T-helper 2 cell treated with Interferon-gamma antibody and Interleukin-4, amounts not matched to agents 5 μg/mL and 100 μg/mL, for 36 hours (primary cell): ENCODE data around the gene MYO3B.

Source experiments
- DNase-seq: peaks from one replicate; pipeline ENCODE4 v3.0.0; 2021; ENCODE audit warnings: low spot score
- H3K27ac Mint-ChIP-seq: one replicate; pipeline ENCODE4 v1.8.0; 2021; ENCODE audit warnings: mild to moderate bottlenecking, mixed read lengths
- H3K27me3 Mint-ChIP-seq: one replicate; pipeline ENCODE4 v1.8.0; 2021; ENCODE audit warnings: low read depth, mixed read lengths
- H3K36me3 Mint-ChIP-seq: one replicate; pipeline ENCODE4 v1.8.0; 2021; ENCODE audit warnings: low read depth, mixed read lengths
- H3K4me1 Mint-ChIP-seq: one replicate; pipeline ENCODE4 v1.8.0; 2021; ENCODE audit warnings: low read depth, mixed read lengths
- H3K4me3 Mint-ChIP-seq: one replicate; pipeline ENCODE4 v1.8.0; 2022; ENCODE audit warnings: mild to moderate bottlenecking, moderate library complexity, mixed read lengths
- H3K9me3 Mint-ChIP-seq: one replicate; pipeline ENCODE4 v1.8.0; 2021; ENCODE audit warnings: mixed read lengths

Gene MYO3B

GRCh38 chr2:170152421-170152820 is 25.5 kb upstream of the MYO3B start:
- H3K9me3 Mint-ChIP-seq, result no peaks in the 10 kb centered on the region
- H3K27ac Mint-ChIP-seq, result no peak overlapping the region
- DNase-seq, result no peak
- H3K4me1 Mint-ChIP-seq, result no peaks in the 10 kb centered on the region
- H3K36me3 Mint-ChIP-seq, result no peaks in the 10 kb centered on the region
- H3K4me3 Mint-ChIP-seq, result no peak overlapping the region
- H3K27me3 Mint-ChIP-seq, result peaks cover 5% of the 10 kb centered on the region

- no peaks in the 10 kb centered on the region for H3K36me3 Mint-ChIP-seq
- H3K4me3 Mint-ChIP-seq, result no peak overlapping the region
- H3K4me1 Mint-ChIP-seq, result no peaks in the 10 kb centered on the region
- H3K9me3 Mint-ChIP-seq, result no peaks in the 10 kb centered on the region
- no peak for DNase-seq
- no peak overlapping the region for H3K27ac Mint-ChIP-seq
- H3K27me3 Mint-ChIP-seq, result peaks cover 5% of the 10 kb centered on the region
Observed at GRCh38 chr2:170155022-170155722, 22.8 kb upstream of the MYO3B start.

GRCh38 chr2:170155723-170156253 is 22.2 kb upstream of the MYO3B start:
- Mint-ChIP-seq H3K27me3 (peaks cover 5% of the 10 kb centered on the region), H3K27ac (no peak overlapping the region), H3K4me3 (no peak overlapping the region), H3K4me1 (no peaks in the 10 kb centered on the region), H3K36me3 (no peaks in the 10 kb centered on the region), H3K9me3 (no peaks in the 10 kb centered on the region)
- DNase-seq, result no peak

GRCh38 chr2:170156592-170156991 is 21.4 kb upstream of the MYO3B start:
- Mint-ChIP-seq H3K27me3 (peaks cover 5% of the 10 kb centered on the region), H3K36me3 (no peaks in the 10 kb centered on the region), H3K4me3 (no peak overlapping the region), H3K4me1 (no peaks in the 10 kb centered on the region), H3K9me3 (no peaks in the 10 kb centered on the region), H3K27ac (no peak overlapping the region)
- DNase-seq, result no peak

GRCh38 chr2:170157025-170157684 is 20.8 kb upstream of the MYO3B start:
- no peak for DNase-seq
- Mint-ChIP-seq H3K4me3 (no peak overlapping the region), H3K27me3 (peaks cover 7% of the 10 kb centered on the region), H3K36me3 (no peaks in the 10 kb centered on the region), H3K4me1 (no peaks in the 10 kb centered on the region), H3K9me3 (no peaks in the 10 kb centered on the region), H3K27ac (no peak overlapping the region)

GRCh38 chr2:170159060-170159459 is 18.9 kb upstream of the MYO3B start:
- Mint-ChIP-seq H3K27me3 (peaks cover 11% of the 10 kb centered on the region), H3K27ac (no peak overlapping the region), H3K9me3 (no peaks in the 10 kb centered on the region), H3K4me1 (no peaks in the 10 kb centered on the region), H3K4me3 (no peak overlapping the region), H3K36me3 (no peaks in the 10 kb centered on the region)
- no peak for DNase-seq

GRCh38 chr2:170161516-170162270 is 16.3 kb upstream of the MYO3B start:
- Mint-ChIP-seq H3K4me1 (no peaks in the 10 kb centered on the region), H3K27me3 (peaks cover 11% of the 10 kb centered on the region), H3K9me3 (no peaks in the 10 kb centered on the region), H3K36me3 (no peaks in the 10 kb centered on the region), H3K4me3 (no peak overlapping the region), H3K27ac (no peak overlapping the region)
- DNase-seq, result no peak

- H3K27ac Mint-ChIP-seq, result no peak overlapping the region
- H3K4me3 Mint-ChIP-seq, result no peak overlapping the region
Observed at GRCh38 chr2:170162271-170162632, 15.7 kb upstream of the MYO3B start.

GRCh38 chr2:170163411-170164065 is 14.4 kb upstream of the MYO3B start:
- no peak for DNase-seq
- Mint-ChIP-seq H3K27ac (no peak overlapping the region), H3K36me3 (no peaks in the 10 kb centered on the region), H3K27me3 (peaks cover 13% of the 10 kb centered on the region), H3K9me3 (no peaks in the 10 kb centered on the region), H3K4me3 (no peak overlapping the region), H3K4me1 (no peaks in the 10 kb centered on the region)

More at GRCh38 chr2:170162271-170162632, 15.7 kb upstream of the MYO3B start:
- no peaks in the 10 kb centered on the region for H3K9me3 Mint-ChIP-seq
- H3K4me1 Mint-ChIP-seq, result no peaks in the 10 kb centered on the region
- peaks cover 13% of the 10 kb centered on the region for H3K27me3 Mint-ChIP-seq
- no peaks in the 10 kb centered on the region for H3K36me3 Mint-ChIP-seq
- no peak for DNase-seq

GRCh38 chr2:170165129-170165528 is 12.8 kb upstream of the MYO3B start:
- peaks cover 14% of the 10 kb centered on the region for H3K27me3 Mint-ChIP-seq
- no peak for DNase-seq

GRCh38 chr2:170166735-170167134 is 11.2 kb upstream of the MYO3B start:
- no peak for DNase-seq
- H3K27me3 Mint-ChIP-seq, result peaks cover 18% of the 10 kb centered on the region
- H3K27ac Mint-ChIP-seq, result no peak overlapping the region
- H3K4me1 Mint-ChIP-seq, result no peaks in the 10 kb centered on the region
- H3K36me3 Mint-ChIP-seq, result no peaks in the 10 kb centered on the region
- no peak overlapping the region for H3K4me3 Mint-ChIP-seq
- H3K9me3 Mint-ChIP-seq, result no peaks in the 10 kb centered on the region

More at GRCh38 chr2:170165129-170165528, 12.8 kb upstream of the MYO3B start:
- Mint-ChIP-seq H3K4me1 (no peaks in the 10 kb centered on the region), H3K27ac (no peak overlapping the region), H3K4me3 (no peak overlapping the region), H3K36me3 (no peaks in the 10 kb centered on the region), H3K9me3 (no peaks in the 10 kb centered on the region)

- Mint-ChIP-seq H3K4me1 (no peaks in the 10 kb centered on the region), H3K36me3 (no peaks in the 10 kb centered on the region), H3K9me3 (no peaks in the 10 kb centered on the region), H3K27me3 (peaks cover 9% of the 10 kb centered on the region), H3K27ac (no peak overlapping the region), H3K4me3 (no peak overlapping the region)
- no peak for DNase-seq
Observed at GRCh38 chr2:170170281-170171040, 7.5 kb upstream of the MYO3B start.

- DNase-seq, result no peak
- H3K27me3 Mint-ChIP-seq, result no peaks in the 10 kb centered on the region
Observed at GRCh38 chr2:170176212-170176611, 1.7 kb upstream of the MYO3B start.

More at GRCh38 chr2:170176212-170176611, 1.7 kb upstream of the MYO3B start:
- Mint-ChIP-seq H3K4me3 (no peak overlapping the region), H3K4me1 (no peaks in the 10 kb centered on the region), H3K9me3 (no peaks in the 10 kb centered on the region), H3K36me3 (no peaks in the 10 kb centered on the region), H3K27ac (no peak overlapping the region)
